Lung (tissue), 12 donors: ENCODE results near the gene NPM3. TPM values are rescaled to one million over a fixed set of nuclear protein-coding genes. Genes with fewer than 3 reads are reported as not detected.
"Not testable (repeated sequence)": the region's sequence is repeated elsewhere in the genome, so short reads cannot be mapped to it uniquely, and the experiment has no call there.

Experiments used
- ATAC-seq: fragments of 200-7000 bp; cut with Tn5 transposase; one replicate; pipeline ENCODE4 v1.9.1; 2020; ENCODE audit warnings: moderate number of reproducible peaks; ENCODE audit not compliant: insufficient read depth, low FRiP score
- DNase-seq, 3 donors: peaks; one replicate each; pipeline ENCODE4 v3.0.0-alpha.2; 2013 to 2017
- H3K27ac ChIP-seq, 2 donors: one replicate each; pipeline ENCODE4 v1.5.1; 2013; ENCODE audit warnings: mild to moderate bottlenecking in 2 of 2, moderate library complexity in 2 of 2, control low read depth in 1 of 2, inconsistent platforms in 1 of 2, low read depth in 1 of 2, low read length in 1 of 2
- H3K27me3 ChIP-seq, 3 donors: one replicate each; pipeline ENCODE4 v1.5.1; 2013; ENCODE audit warnings: low read length in 2 of 3; ENCODE audit not compliant: control insufficient read depth in 3 of 3, insufficient read depth in 3 of 3
- H3K36me3 ChIP-seq, 4 donors: one replicate each; pipeline ENCODE4 v1.5.1; 2013; ENCODE audit warnings: low read length in 4 of 4, mild to moderate bottlenecking in 1 of 4, moderate library complexity in 1 of 4; ENCODE audit not compliant: control insufficient read depth in 4 of 4, insufficient read depth in 4 of 4
- H3K4me1 ChIP-seq, 5 donors: one replicate each; pipeline ENCODE4 v1.5.1; 2013; ENCODE audit warnings: low read length in 5 of 5, mild to moderate bottlenecking in 2 of 5, moderate library complexity in 1 of 5; ENCODE audit not compliant: control insufficient read depth in 5 of 5, insufficient read depth in 5 of 5
- H3K4me3 ChIP-seq: one replicate; pipeline ENCODE4 v1.5.1; 2013; ENCODE audit warnings: mild to moderate bottlenecking, control low read depth, moderate library complexity
- H3K9ac ChIP-seq, 2 donors: one replicate each; pipeline ENCODE4 v1.5.1; 2013; ENCODE audit warnings: low read length in 2 of 2, control low read depth in 1 of 2; ENCODE audit not compliant: insufficient read depth in 1 of 2
- H3K9me3 ChIP-seq, 4 donors: one replicate each; pipeline ENCODE4 v1.5.1; 2013; ENCODE audit warnings: low read length in 3 of 4, mild to moderate bottlenecking in 1 of 4, moderate library complexity in 1 of 4; ENCODE audit not compliant: control insufficient read depth in 4 of 4, insufficient read depth in 3 of 4
- WGBS, 2 donors: extraction: QIAGEN DNeasy Blood & Tissue Kit; methylation state at CpG; one replicate each; pipeline ENCODE4 v1.1.7; 2013; 5-methylcytosine and 5-hydroxymethylcytosine counted together
- polyA plus RNA-seq, 2 donors: library from polyadenylated mRNA; stranded (reverse); fragments of 200-250 nt; gene quantifications; one replicate each; pipeline ENCODE4 v1.2.1, GENCODE V29; 2013
- total RNA-seq, 2 donors: library from RNA; depleted of rRNA in 1 of 2; stranded (reverse); fragments of >200 nt in 1 of 2; gene quantifications; one replicate each; pipeline ENCODE4 v1.2.1, GENCODE V29; 2014 to 2021
- TF ChIP-seq, protein P1 (sequence below): IDR thresholded peaks from 2 replicates; pipeline ENCODE4 v1.5.1; 2012; ENCODE audit warnings: mild to moderate bottlenecking; ENCODE audit errors: control extremely low read depth, extremely low read depth
- donor health status: control.
- donor health status: control.
- donor health status: Bipolar disorder and iron deficiency.
- donor health status: healthy.
- donor health status: DM: yes; HTN: yes; CAD: no.

NPM3 gene
- total and polyA plus RNA-seq, 4 donors: 18.1 to 36.3 (median 24.2) TPM

DNA sequence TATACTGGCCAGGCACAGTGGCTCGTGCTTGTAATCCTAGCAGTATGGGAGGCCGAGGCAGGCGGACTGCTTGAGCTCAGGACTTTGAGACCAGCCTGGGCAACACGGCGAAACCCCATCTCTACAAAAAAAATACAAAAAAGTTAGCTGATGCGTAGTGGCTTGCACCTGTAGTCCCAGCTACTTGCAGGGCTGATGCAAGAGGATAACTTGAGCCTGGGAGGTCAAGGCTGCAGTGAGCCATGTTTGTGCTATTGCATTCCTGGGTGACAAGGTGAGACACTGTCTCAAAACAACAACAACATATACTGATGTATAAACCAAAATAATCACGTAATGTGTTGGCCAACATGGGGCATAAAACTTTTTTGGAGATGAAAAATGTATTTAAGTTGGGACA lies 6.4 kb upstream of the NPM3 start:
- TF ChIP-seq, protein P1, sequence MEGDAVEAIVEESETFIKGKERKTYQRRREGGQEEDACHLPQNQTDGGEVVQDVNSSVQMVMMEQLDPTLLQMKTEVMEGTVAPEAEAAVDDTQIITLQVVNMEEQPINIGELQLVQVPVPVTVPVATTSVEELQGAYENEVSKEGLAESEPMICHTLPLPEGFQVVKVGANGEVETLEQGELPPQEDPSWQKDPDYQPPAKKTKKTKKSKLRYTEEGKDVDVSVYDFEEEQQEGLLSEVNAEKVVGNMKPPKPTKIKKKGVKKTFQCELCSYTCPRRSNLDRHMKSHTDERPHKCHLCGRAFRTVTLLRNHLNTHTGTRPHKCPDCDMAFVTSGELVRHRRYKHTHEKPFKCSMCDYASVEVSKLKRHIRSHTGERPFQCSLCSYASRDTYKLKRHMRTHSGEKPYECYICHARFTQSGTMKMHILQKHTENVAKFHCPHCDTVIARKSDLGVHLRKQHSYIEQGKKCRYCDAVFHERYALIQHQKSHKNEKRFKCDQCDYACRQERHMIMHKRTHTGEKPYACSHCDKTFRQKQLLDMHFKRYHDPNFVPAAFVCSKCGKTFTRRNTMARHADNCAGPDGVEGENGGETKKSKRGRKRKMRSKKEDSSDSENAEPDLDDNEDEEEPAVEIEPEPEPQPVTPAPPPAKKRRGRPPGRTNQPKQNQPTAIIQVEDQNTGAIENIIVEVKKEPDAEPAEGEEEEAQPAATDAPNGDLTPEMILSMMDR: no peak
- WGBS, 2 donors: 92 to 95% methylated on average over 7 of the region's 7 CpGs

DNA sequence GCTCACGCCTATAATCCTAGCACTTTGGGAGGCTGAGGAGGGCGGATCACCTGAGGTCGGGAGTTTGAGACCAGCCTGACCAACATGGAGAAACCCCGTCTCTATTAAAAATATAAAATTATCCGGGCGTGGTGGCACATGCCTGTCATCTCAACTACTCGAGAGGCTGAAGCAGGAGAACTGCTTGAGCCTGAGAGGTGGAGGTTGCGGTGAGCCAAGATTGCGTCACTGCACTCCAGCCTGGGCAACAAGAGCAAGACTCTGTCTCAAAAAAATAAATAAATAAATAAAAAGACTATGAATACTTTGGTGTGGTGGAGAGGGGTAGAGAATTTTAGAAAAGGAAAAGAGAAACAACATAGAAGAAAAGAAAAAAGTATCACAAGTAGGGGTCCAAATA lies 6.0 kb upstream of the NPM3 start:
- not testable (repeated sequence) for H3K9me3 ChIP-seq, H3K27me3 ChIP-seq, H3K4me3 ChIP-seq, DNase-seq, H3K9ac ChIP-seq, H3K4me1 ChIP-seq
- H3K36me3 ChIP-seq: peaks cover 29 to 68% (median 48%) of the 10 kb centered on the region in 4 donors
- peak; percentile 31 for ATAC-seq
- H3K27ac ChIP-seq: peak overlapping the region in 1 of 2 donors; percentile 31
- 71 to 77% methylated on average over 9 of the region's 9 CpGs for WGBS, 2 donors

More for the DNA sequence above, 6.4 kb upstream of the NPM3 start:
- H3K9ac ChIP-seq: no peak overlapping the region
- no peaks in the 10 kb centered on the region for H3K4me1 ChIP-seq
- peaks cover 28 to 67% (median 50%) of the 10 kb centered on the region in 4 donors for H3K36me3 ChIP-seq
- no peak overlapping the region for H3K27ac ChIP-seq
- no peaks in the 10 kb centered on the region for H3K27me3 ChIP-seq
- no peak for ATAC-seq
- DNase-seq: no peak
- no peak overlapping the region for H3K4me3 ChIP-seq
- H3K9me3 ChIP-seq: no peaks in the 10 kb centered on the region

DNA sequence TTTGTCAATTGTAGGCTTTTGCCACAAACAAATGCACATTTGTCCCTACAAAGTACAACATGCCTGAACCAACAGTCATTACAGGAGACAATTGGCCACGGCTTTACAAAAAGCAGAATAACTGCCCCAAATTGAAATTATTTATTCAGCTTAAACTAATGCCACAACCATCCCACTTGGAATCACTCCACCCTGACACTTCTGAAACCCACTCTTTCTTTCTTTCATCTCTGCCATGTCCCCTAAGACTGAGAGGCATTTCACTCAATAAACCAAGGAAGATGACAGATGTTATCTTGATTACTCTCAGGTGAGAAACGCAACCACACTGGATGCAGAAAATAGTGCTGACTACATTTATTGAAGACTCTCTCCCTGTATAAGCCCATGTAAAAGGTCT lies 2.6 kb upstream of the NPM3 start:
- no peak overlapping the region for H3K27ac ChIP-seq
- WGBS, 2 donors: 86 to 87% methylated on average over 2 of the region's 2 CpGs
- peaks cover 19 to 44% (median 30%) of the 10 kb centered on the region in 4 donors for H3K36me3 ChIP-seq
- H3K4me1 ChIP-seq: peaks cover 3 to 17% (median 5%) of the 10 kb centered on the region in 5 donors
- H3K4me3 ChIP-seq: no peak overlapping the region
- DNase-seq: no peak
- no peak for ATAC-seq
- no peaks in the 10 kb centered on the region for H3K9me3 ChIP-seq
- H3K9ac ChIP-seq: no peak overlapping the region
- H3K27me3 ChIP-seq: no peaks in the 10 kb centered on the region
- TF ChIP-seq, protein P1: no peak

DNA sequence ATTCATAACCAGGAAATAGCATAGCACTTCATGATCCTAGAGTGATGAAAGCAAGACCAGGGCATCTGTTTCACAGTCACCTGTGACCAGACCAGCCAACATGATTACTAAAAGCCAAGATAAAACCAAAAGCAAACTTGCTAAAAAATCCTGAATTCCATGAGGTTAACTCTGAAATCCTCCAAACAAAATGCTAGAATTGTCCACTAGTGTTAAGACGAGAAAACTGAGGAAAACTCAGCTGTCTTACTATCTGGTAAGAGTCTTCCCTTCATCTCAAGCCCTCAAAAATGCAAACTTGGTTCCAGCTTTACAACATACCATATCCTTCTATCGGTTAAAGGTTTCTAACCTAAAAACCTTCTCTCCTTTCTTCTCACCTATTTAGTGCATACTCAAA lies 1.3 kb upstream of the NPM3 start:
- ATAC-seq (no peak), DNase-seq (no peak)
- Histone ChIP-seq H3K9me3 (no peaks in the 10 kb centered on the region), H3K9ac (no peak overlapping the region), H3K27ac (no peak overlapping the region), H3K36me3 (peaks cover 14 to 39% (median 26%) of the 10 kb centered on the region in 4 donors), H3K4me3 (no peak overlapping the region), H3K4me1 (peaks cover 3 to 24% (median 12%) of the 10 kb centered on the region in 5 donors), H3K27me3 (peaks cover 0 to 10% (median 5%) of the 10 kb centered on the region in 3 donors)
- TF ChIP-seq, protein P1: no peak
- 86 to 98% methylated on average over 2 of the region's 2 CpGs for WGBS, 2 donors
